ENCODE measurements around the gene SELENOH.
"Not testable (repeated sequence)": the region's sequence is repeated elsewhere in the genome, so short reads cannot be mapped to it uniquely, and the experiment has no call there.

Gene SELENOH, protein sequence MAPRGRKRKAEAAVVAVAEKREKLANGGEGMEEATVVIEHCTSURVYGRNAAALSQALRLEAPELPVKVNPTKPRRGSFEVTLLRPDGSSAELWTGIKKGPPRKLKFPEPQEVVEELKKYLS

DNA sequence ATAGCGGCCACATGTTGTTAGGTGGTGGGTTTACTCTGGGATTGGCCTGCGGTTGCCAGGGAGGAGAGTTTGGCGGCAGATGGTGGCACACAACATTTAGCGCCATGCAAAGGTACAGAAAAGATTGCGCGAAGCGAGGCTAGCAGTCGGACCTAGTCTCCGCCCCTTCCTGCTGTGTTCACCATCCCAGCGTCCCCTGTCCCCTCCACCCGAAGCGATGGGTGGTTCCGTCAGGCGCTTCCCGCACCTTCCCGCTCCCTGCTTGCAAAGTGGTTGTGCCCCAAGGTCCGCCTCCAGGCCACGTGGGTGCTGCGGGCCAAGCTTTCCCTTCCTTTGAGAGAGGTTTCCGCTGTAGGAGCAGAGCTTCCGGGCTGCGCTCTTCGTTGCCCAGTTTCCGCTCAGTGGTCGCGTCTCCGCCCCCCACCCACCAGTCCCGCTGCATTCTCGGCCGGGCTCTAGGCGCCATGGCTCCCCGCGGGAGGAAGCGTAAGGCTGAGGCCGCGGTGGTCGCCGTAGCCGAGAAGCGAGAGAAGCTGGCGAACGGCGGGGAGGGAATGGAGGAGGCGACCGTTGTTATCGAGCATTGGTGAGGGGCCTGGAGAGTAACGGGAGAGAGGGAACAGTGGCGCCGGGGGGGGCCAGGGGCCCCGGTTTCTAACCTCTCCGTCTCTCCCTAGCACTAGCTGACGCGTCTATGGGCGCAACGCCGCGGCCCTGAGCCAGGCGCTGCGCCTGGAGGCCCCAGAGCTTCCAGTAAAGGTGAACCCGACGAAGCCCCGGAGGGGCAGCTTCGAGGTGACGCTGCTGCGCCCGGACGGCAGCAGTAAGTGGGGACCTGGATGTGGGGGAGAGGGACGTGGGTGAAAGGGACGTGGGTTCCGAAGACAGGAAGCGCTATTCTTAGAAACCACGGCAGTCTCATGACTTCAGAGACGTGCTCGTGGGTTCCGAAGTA, at the start of gene SELENOH:
TSS of gene SELENOH (plus strand) at position 360 of the 955 bp plus-strand sequence. CDS start at position 465, 105 bp downstream.
- DNase-seq, result peak; percentile 24

DNA sequence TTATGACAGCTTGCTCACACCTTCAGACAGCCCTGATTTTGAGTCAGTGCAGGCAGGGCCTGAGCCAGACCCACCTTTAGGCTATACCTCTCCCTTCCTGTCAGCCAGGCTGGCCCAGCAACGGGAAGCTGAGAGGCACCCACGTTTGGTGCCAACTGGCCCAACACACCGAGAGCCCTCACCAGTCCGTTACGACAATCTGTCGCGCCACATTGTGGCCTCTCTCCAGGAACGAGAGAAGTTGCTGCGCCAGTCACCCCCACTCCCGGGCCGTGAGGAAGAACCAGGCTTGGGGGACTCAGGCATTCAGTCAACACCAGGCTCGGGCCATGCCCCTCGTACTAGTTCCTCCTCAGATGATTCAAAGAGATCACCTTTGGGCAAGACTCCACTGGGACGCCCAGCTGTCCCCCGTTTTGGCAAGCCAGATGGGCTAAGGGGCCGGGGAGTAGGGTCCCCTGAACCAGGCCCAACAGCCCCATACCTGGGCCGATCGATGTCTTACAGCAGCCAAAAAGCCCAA, 42.4 kb upstream of the SELENOH start:
- no peak for DNase-seq

DNA sequence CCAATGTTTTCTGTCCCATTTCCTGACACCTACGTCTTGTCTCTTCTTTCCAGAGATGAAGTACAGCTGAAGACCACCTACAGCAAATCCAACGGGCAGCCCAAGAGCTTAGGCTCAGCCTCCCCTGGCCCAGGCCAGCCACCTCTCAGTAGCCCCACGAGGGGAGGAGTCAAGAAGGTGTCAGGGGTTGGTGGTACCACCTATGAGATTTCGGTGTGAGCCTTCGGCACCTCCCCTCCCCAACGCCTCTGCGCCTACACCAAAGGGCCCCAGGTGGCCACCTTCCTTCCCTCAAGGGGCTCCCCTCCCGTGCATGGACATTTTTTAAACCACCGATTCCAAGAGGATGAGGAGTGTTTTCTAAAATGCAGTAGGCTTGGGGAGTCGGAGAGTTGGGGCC, 41.5 kb upstream of the SELENOH start:
- DNase-seq, result no peak

DNA sequence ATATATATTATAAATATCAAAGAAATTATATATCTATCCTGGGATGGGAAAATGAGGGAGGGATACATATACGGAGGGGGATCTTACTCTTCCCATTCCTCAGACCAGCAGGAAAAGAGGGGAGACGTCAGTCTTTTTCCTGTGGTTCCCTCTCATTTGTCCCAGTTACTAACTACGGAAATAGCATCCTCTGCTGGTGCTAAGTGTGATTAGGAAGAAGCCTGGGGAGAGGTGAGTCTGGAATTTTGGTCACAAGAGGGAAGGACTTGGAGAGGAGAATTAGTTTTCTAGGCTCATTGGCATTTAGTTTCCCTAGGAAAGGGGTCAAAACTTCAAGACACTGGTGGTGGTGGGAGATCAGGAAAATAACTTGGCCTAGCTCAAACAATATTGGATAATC, 40.9 kb upstream of the SELENOH start:
- no peak for DNase-seq

DNA sequence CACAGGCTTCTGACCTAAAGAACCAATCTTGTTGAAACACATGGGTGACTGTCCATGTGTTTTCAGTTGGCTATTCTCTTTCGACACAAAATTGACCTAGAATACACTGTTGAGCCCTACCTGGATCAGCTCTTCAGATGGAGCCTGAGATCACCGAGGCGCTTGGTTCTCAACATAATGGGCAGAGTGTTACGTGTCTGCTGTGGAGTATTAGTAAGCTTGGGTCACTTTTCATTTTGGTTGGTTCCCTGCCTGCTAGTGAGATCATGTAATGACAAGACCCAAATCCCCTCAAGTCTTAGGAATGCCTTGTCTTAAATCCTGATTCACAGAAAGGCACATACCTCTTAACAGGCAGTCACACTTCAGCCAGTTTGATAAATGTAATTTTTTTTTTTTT, 38.0 kb upstream of the SELENOH start:
- no peak for DNase-seq

DNA sequence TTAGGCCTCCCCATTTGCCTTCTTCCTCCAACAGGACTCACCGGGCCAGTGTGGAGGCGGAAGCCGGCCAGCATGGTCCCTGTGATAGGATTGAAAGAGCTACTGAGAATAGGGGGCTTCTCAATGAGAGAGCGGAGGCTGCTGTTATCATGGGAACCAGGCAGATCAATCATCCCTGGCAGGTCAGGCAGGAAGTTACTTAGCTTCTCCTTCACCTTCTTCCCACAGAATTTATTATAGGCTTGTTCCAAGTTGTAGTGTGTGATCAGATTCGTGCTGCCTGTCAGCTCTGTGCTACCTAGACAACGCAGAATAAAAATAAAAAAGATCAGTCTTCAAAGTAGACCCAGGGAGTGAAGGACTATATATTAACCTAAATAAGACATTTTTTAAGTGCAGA, 36.4 kb upstream of the SELENOH start:
- DNase-seq, result no peak

DNA sequence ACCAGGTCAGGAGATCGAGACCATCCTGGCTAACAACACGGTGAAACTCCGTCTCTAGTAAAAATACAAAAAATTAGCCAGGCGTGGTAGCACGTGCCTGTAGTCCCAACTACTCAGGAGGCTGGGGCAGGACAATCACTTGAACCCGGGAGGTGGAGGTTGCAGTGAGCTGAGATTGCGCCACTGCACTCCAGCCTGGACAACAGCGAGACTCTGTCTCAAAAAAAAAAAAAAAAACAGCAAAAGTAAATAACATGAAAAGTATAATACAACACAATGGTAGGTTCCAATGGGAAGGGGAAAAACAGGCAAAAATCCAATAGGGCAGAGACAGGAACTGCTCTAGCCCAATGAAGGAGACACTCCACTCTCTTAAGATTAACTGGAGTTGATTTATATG, 35.9 kb upstream of the SELENOH start:
- DNase-seq, result not testable (repeated sequence)

DNA sequence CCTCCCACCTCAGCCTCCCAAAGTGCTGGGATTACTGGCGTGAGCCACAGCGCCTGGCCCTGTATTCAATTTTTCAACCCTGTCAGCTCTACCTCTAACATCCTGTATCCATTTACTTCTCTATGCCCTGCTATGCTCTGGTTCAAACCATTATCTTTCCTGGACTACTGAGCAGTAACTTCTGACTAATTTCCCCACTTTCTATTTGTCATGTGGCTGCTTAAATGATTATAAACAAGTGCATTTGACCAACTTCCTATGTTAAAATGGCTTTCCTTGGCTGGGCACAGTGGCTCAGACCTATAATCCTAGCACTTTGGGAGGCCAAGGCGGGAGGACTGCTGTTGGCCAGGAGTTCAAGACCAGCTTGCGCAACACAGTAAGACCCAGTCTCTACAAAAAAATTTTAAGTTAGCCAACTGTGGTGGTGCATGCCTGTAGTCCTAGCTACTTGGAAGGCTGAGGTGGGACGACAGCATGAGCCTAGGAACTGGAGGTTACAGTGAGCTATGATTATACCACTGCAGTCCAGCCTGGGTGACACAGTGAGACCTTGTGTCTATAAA, 31.4 kb upstream of the SELENOH start:
- no peak for DNase-seq

DNA sequence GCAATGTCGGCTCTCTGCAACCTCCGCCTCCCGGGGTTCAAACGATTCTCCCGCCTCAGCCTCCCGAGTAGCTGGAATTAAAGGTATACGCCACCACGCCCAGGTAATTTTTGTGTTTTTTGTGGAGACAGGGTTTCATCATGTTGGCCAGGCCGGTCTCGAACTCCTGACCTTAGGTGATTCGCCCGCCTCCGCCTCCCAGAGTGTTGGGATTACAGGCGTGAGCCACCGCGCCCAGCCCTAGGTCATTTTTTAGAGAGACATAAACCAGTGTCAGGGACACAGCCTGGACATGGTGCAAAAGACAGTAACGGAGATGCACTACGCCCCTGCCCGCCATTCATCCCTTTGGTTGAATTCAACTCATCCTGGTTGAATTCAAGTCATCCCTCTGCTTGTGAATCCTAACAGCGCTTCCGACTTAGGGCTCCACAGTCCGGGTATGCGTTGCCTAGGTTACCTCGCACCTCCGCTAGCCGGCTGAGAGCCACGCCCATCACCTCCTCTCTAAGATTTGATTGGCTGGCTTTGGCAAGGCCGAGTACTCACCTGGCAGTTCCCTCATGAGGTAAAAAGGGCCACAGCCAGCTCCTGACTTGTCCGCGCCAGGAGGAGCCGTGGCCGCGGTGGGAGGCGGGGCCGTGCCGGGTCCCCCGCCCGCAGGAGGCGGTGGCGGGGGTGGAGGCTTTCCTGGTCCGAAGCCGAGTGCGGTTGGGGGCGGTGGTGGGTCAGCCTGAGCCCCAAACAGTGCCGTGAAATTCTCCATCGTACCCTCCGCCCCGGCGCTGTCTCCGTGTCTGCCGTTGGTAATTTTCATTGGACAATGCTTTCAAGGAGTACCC, 29.7 kb upstream of the SELENOH start, which contains the start of gene MED19:
TSS of gene MED19 (minus strand) at position 802 of the 842 bp plus-strand sequence. CDS start at position 766, 36 bp downstream.
- DNase-seq, result peak; percentile 9

DNA sequence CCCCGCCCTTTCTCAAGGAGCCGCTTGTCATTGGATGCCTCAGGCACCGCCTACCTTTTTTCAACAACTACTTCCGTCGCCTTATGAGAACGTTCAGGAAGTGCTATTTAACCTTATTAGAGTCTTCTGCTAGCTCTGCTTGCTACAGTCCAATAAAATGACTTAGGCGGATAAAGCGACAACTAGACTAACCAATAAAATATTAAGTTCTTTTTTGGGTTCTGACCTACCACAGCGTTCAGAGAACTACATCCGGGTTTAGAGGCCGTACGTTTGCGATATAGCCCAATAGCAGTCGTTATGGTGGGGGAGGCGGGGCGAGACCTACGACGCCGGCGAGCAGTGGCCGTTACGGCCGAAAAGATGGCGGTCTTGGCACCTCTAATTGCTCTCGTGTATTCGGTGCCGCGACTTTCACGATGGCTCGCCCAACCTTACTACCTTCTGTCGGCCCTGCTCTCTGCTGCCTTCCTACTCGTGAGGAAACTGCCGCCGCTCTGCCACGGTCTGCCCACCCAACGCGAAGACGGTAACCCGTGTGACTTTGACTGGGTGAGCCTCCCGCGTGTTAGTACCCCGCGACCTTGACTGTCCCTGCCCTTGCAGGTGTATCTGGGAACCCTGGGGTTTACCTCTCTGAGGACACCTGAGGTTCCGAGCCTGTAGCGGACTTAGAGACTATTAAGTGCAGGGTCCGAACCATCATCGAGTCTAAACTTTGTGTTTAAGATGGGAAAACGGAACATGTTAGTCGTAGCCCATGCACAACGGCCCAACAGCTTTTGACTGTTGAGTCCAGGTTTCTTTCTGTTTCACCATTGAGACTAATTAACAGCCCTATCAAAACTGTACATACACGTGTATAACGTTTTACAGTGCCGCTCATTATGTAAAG, 28.8 kb upstream of the SELENOH start, which contains the start of gene TMX2:
TSS of gene TMX2 (plus strand) at position 338 of the 895 bp plus-strand sequence. CDS start at position 364, 26 bp downstream.
- DNase-seq, result no peak

DNA sequence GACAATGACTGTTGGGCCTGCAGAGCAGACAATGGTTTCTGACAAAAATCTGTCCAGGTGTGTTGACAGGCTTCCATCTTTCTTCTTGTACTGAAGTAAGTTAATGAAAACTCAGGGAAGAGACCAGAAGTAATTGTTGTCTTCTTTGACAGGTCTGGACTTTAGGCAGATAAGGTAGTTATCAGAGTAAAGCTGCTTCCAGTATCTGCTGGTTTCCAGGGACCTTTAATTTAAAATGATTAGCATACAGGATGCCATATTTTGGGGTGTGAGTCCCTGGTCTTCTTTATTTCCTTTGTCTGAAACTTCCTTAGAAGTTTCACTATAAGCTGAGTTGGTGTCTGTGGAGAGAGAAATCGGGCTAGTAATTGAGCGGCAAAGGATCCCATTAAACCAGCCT, 27.5 kb upstream of the SELENOH start:
- no peak for DNase-seq

DNA sequence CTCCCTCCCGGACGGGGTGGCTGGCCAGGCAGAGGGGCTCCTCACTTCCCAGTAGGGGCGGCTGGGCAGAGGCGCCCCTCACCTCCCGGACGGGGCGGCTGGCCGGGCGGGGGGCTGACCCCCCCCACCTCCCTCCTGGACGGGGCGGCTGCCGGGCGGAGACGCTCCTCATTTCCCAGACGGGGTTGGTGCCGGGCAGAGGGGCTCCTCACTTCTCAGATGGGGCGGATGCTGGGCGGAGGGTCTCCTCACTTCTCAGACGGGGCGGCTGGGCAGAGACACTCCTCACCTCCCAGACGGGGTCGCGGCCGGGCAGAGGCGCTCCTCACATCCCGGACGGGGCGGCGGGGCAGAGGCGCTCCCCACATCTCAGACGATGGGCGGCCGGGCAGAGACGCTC, 24.6 kb upstream of the SELENOH start:
- not testable (repeated sequence) for DNase-seq

DNA sequence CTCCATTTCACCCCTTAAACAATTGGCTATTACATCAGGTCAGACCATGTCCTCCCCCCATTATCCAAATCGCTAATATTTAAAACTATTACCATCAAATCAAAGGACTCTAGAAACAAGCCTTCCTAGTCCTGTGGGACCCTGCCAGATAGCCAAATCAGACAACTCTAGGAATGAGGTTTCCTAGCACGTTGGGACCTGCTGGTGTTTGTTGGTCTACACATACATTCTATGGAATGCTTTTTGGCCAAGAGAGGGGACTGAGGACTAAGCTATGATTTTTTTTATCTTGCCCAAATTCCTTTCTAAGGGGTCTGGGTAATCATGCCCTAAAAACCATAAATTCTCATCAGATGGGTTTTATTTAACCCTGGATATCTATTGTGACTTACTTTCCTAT, 14.1 kb upstream of the SELENOH start:
- DNase-seq, result no peak

DNA sequence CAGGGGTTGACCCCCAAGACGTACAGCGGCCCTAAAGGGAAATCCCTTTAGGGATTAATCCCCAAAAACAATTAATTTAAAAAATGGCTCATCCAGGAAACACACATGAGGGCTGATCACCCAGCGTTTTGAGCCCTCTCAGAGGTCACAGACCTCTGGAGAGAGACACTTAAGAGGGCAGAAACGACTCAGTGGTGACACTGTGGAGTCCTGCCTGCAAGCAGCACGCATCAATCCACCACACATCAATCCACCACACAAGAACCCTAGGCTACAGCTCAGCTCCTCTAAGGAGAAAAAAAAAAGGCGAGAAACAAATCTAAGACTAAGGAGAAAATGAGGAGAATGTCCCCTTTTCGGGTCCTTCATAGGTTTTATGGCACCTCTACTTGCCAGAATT, 12.5 kb upstream of the SELENOH start:
- no peak for DNase-seq

DNA sequence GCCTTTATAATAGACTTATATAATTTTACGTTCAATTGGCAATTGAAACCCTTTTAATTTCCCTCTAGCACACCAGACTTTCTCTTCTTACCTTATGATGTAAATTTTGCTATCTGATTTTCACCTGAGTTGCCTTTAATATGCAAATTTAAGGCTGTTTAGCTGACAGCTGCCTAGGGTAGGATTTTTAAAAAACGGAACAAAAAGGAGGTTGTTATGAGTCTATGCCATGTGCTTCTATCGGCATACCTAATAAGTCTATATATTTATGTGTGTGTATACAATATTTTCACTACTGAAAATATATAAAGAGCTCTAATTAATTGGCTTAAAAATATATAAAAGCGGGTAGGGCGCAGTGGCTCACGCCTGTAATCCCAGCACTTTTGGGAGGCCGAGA, 11.8 kb upstream of the SELENOH start:
- no peak for DNase-seq

DNA sequence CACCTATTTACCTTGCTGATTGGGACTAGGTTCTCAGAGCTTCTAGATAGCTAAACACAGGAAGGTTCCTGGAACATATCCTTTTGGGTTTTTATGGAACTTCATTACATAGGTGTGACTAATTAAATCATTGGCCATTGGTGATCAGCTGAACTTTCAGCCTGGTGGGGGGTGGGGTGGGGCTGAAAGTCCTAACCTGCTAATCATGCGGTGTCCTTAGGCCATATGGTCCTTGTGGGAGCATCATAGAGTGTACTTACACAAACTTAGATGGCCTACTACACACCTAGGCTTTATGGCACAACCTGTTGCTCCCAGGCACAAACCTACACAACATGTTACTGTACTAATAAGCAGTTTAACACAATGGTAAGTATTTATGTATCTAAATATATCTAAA, 8.6 kb upstream of the SELENOH start:
- no peak for DNase-seq

DNA sequence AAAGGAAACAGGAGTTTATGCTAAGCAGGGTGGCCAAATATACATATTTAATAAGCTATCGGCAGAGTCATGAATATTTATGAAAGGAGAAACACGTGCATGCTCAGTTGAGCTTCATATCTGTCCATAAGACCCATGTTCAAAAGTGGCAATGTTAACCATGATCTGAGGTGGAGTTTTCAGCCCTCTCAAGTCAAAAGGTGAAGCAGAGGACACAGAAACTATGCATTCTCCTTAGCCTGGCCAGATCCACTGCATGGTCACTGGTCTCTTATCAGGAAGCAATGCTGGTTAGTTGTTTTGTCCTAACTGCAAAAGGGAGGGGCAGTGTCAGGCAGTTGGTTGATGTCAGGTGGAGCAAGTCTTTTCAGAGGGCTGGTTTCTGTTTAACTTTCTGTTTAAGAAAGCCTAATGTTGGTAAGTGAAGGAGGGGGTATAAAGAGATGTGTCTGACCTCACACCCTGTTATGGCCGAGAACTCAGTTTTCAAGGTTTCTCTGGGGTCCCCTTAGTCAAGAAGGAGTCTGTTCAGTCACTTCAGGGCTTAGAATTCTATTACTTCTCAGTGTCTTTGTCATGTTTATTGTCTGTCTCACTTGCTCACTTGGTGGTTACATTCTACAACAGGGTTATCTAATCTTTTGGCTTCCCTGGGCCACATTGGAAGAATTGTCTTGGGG, 5.5 kb upstream of the SELENOH start:
- DNase-seq, result no peak

DNA sequence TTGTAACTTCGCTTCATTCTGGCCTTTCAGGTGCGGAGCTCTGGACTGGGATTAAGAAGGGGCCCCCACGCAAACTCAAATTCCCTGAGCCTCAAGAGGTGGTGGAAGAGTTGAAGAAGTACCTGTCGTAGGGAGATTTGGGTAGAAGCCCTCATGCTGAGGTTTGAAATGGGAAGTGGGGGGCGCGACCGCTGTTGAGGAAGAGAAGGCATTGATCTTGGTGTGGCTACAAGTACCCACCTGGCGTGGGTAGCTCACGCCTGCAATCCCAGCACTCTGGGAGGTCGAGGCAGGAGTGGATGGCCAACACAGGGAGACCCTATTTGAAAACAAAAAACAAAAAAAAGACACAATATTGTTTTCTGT, 779 bp downstream of the SELENOH start:
- DNase-seq, result no peak

DNA sequence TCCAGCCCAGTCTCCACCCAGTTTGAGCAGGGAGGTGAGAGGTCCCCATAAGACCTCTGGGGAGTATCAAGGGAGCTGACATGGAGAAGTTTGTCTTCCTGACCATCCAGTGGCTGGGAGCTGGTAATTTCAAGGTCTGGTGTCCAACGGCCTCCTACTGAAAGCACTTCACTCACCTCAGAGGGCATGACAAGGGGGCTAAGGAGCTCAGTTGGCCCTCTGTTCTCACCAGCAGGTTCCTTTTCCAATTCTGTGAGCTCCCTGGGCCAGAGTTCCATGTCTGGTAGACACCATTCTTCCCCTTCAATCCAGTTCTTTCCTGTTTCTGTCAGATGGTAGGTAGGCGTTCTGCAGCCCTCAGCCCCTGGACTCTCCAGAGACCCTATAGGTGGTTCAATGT, 3.1 kb downstream of the SELENOH start:
- no peak for DNase-seq

DNA sequence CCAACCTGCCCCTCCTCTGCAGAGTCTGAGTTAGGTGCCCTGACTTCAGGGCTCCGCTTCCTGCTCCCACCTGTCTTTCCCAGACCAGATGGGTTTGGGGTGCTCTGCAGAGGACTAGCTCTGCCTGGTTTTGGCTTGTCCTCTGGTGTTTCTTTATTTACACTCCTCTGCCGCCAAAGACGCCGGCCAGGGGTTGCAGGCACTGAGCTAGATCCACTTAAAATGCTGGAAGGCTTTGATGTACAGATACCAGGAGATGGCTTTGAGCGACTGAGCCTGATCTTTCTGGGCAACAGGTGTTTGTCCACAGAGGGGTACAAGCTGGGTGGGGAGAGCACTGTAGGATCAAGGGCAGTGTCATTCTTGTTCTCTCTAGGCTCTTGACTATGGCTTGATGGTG, 3.9 kb downstream of the SELENOH start:
- no peak for DNase-seq

DNA sequence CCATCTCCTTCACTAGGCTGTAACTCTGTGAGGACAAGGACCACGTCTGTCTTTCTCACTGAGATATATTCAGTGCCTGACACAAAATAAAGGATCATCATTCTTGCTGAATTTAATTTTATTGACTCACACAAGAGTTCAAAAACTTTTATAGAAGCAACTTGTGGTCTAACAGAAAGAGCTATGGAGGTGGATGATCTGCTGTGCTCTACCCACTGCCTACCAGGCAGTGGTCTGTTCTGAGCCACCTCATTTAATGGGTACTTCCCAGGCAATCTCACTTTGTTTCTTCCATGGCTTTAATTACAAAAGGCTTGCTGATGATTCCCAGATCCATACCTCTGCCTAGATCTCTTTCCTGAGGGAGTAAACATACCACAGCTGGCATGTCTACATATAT, 5.6 kb downstream of the SELENOH start:
- no peak for DNase-seq
